Heart left ventricle (tissue), 16 donors: ENCODE data around the gene HIBCH. TPM values are rescaled to one million over a fixed set of nuclear protein-coding genes. Genes with fewer than 3 reads are reported as not detected.

ENCODE experiments used
- ATAC-seq, 4 donors: fragments of 200-7000 bp; cut with Tn5 transposase; one replicate each; pipeline ENCODE4 v1.9.1; 2020 to 2022; ENCODE audit warnings: moderate library complexity in 4 of 4, mild to moderate bottlenecking in 3 of 4, moderate number of reproducible peaks in 1 of 4
- DNase-seq, 5 donors: peaks; one replicate each; pipeline ENCODE4 v3.0.0-alpha.2; 2020
- H3K27ac ChIP-seq, 12 donors: fragments of 200-600 bp; sonication (generic) in 4 of 12; one replicate each; pipeline versions ENCODE4 v1.5.0 to v1.8.0; 2016 to 2022; ENCODE audit warnings: mild to moderate bottlenecking in 2 of 12
- H3K27me3 ChIP-seq, 9 donors: fragments of 200-600 bp; sonication (generic) in 2 of 9; one replicate each; pipeline versions ENCODE4 v1.5.1 to v1.8.0; 2016 to 2022; ENCODE audit warnings: mild to moderate bottlenecking in 3 of 9
- H3K36me3 ChIP-seq, 9 donors: fragments of 200-600 bp; sonication (generic) in 2 of 9; one replicate each; pipeline versions ENCODE4 v1.5.0 to v1.8.0; 2018 to 2022; ENCODE audit warnings: mild to moderate bottlenecking in 2 of 9
- H3K4me1 ChIP-seq, 12 donors: fragments of 200-600 bp; sonication (generic) in 4 of 12; one replicate each; pipeline versions ENCODE4 v1.5.0 to v1.8.0; 2016 to 2022; ENCODE audit warnings: mild to moderate bottlenecking in 3 of 12
- H3K4me3 ChIP-seq, 12 donors: fragments of 200-600 bp; sonication (generic) in 4 of 12; one replicate each; pipeline versions ENCODE4 v1.5.0 to v1.8.0; 2017 to 2022; ENCODE audit warnings: mild to moderate bottlenecking in 9 of 12, moderate library complexity in 4 of 12
- H3K9me3 ChIP-seq, 12 donors: fragments of 200-600 bp; sonication (generic) in 4 of 12; one replicate each; pipeline versions ENCODE4 v1.5.0 to v1.8.0; 2016 to 2022; ENCODE audit warnings: mild to moderate bottlenecking in 1 of 12
- CTCF ChIP-seq, 12 donors: fragments of 200-600 bp; sonication (generic) in 4 of 12; IDR thresholded peaks; one replicate each; pipeline versions ENCODE4 v1.5.0 to v1.8.0; 2018 to 2022; ENCODE audit warnings: antibody characterized with exemption in 12 of 12, mild to moderate bottlenecking in 5 of 12
- POLR2A ChIP-seq, 2 donors: fragments of 450-650 bp; IDR thresholded peaks; one replicate each; pipeline ENCODE4 v1.6.1; 2017; ENCODE audit warnings: antibody characterized with exemption in 2 of 2, mild to moderate bottlenecking in 2 of 2, moderate library complexity in 2 of 2
- WGBS, 4 donors: extraction: QIAGEN DNeasy Blood & Tissue Kit in 2 of 4; methylation state at CpG; one replicate each; pipeline versions ENCODE4 v1.1.5 to v1.1.7; 2013 to 2018; 5-methylcytosine and 5-hydroxymethylcytosine counted together
- intact Hi-C, 10 donors: fragments of 100-400 bp; cut with DNase I; formaldehyde crosslinking; loops; one replicate each; pipeline versions ENCODE4 v1.11.1 to v1.14.2; 2022
- polyA plus RNA-seq, 2 donors: library from polyadenylated mRNA; stranded (reverse); fragments of 200-250 nt; gene quantifications; one replicate each; pipeline ENCODE4 v1.2.3, GENCODE V29; 2013
- total RNA-seq, 9 donors: library from RNA; depleted of rRNA in 2 of 9; stranded (reverse); fragments of >200 nt in 2 of 9; fragmentation: NEBNext Ultra II Directional in 3 of 9; extraction: Animal tissue kit (Norgen Biotek cat#: 25700) in 3 of 9; gene quantifications; one replicate each; pipeline versions ENCODE4 v1.1.0 to v1.2.4, GENCODE V29; 2016 to 2023
- donor health status: ischemic (EF 13 %, LVEDD 7.1; RV severe dilation, severe dysfunction).
- donor health status: healthy with polysubstance abuse.
- donor health status: DM: no; HTN: yes; CAD: no.
- donor health status: DM: no; HTN: no; CAD: no.
- donor health status: ischemic (EF 25% LVEDD 6.9; RV normal size, moderate dysfunction).
- donor health status: ischemic (EF 25% LVEDD 5.7; RV mildly dilated, moderate dysfunction).
- donor health status: healthy.
- donor health status: DM: yes; HTN: yes; CAD: no.
- donor health status: ischemic (EF 35%, LVEDD 5.7; RV mildly dilated, moderate dysfunction).
- donor health status: nonischemic (EF 11% LVEDD 7.7; RV severe dilation, severe dysfunction).
- donor health status: DM: yes; HTN: yes; CAD: no.
- donor health status: PGD.
- donor health status: ischemic (EF 29% LVEDD 5.4; RV normal size, mild dysfunction).
- donor health status: nonischemic (EF 23%, LVEDD 6.1; RV moderate dilation, normal function).

Gene HIBCH
- total and polyA plus RNA-seq, 11 donors = 7.7 to 25.3 (median 21.1) TPM

DNA sequence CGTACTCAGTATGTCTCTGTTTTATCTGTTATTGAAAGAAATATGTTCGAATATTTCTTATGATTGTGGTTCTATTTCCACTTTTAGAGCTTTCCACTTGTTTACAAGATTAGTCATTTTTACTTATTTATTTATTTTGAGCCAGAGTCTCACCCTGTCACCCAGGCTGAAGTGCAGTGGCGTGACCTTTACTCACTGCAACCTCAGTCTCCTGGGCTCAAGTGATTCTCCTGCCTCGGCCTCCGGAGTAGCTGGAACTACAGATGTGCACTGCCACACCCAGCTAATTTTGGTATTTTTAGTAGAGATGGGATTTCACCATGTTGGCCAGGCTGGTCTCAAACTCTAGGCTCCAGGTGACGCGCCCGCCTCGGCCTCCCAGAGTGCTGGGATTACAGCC lies 53.3 kb downstream of the HIBCH start:
- no peak for TF ChIP-seq POLR2A (IDR thresholded peaks at IDR 0.05)
- TF ChIP-seq CTCF (IDR thresholded peaks at IDR 0.05) = no peak
- H3K36me3 ChIP-seq = no peaks in the 10 kb centered on the region
- peaks cover 0 to 10% (median 0%) of the 10 kb centered on the region in 12 donors for H3K4me1 ChIP-seq
- H3K4me3 ChIP-seq = no peak overlapping the region
- DNase-seq = no peak
- intact Hi-C loops = no loop called here
- WGBS, 4 donors = 94 to 98% (median 97%) methylated on average over 9 of the region's 9 CpGs
- H3K9me3 ChIP-seq = peaks cover 0 to 11% (median 2%) of the 10 kb centered on the region in 12 donors
- no peaks in the 10 kb centered on the region for H3K27me3 ChIP-seq
- no peak for ATAC-seq
- no peak overlapping the region for H3K27ac ChIP-seq

DNA sequence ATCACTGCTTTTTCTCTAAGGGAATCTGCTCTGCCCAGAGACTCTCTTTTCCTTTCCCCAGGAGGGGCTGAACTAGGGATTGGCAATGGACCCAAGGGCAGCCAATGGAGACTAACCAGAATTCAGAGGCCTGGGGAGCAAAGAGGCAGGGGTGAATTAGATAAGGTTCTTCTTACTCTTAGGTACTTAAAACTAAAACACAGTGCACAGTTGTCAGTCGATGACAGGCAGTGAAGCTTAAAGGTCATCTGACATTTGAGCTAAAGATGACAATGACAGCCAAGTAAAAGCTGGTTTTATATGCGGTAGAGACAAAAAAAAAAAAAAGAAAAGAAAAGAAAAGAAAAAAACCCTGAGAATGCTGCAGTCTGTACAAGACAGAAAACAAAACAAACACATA lies 57.8 kb downstream of the HIBCH start:
- H3K4me1 ChIP-seq = peaks cover 0 to 9% (median 0%) of the 10 kb centered on the region in 12 donors
- H3K9me3 ChIP-seq = peaks cover 0 to 11% (median 2%) of the 10 kb centered on the region in 12 donors
- H3K27me3 ChIP-seq = no peaks in the 10 kb centered on the region
- H3K36me3 ChIP-seq = peaks cover 0 to 38% (median 20%) of the 10 kb centered on the region in 9 donors
- ATAC-seq (peak in 2 of 4 donors; percentile 52 to 71), DNase-seq (no peak)
- H3K27ac ChIP-seq = no peak overlapping the region
- intact Hi-C loops = no loop called here
- TF ChIP-seq POLR2A (IDR thresholded peaks at IDR 0.05) = no peak
- TF ChIP-seq CTCF (IDR thresholded peaks at IDR 0.05) = no peak
- no peak overlapping the region for H3K4me3 ChIP-seq
- WGBS, 4 donors = 41 to 66% (median 50%) methylated on average over 2 of the region's 2 CpGs

DNA sequence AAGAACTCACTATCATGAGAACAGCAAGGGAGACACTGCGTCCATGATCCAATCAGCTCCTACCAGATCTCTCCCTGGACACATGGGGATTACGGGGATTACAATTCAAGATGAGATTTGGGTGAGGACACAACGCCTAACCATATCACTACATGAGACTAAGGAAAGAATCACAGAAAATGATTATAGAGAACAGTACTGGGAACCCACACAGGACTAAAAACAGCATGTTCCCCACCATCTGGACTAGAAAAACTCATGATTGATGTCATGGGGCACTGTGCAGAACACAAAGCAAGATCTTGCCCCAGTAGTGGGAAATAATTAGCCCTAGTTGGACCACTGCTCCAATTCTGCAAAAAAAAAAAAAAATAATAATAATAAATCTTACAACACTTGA lies 63.5 kb downstream of the HIBCH start:
- Histone ChIP-seq H3K27ac (no peak overlapping the region), H3K36me3 (peaks cover 0 to 72% (median 31%) of the 10 kb centered on the region in 9 donors), H3K4me1 (no peaks in the 10 kb centered on the region), H3K4me3 (no peak overlapping the region), H3K9me3 (no peaks in the 10 kb centered on the region), H3K27me3 (no peaks in the 10 kb centered on the region)
- 98 to 100% (median 99%) methylated on average over 3 of the region's 3 CpGs for WGBS, 4 donors
- ATAC-seq (no peak), DNase-seq (no peak)
- TF ChIP-seq CTCF (IDR thresholded peaks at IDR 0.05) = no peak
- TF ChIP-seq POLR2A (IDR thresholded peaks at IDR 0.05) = no peak
- intact Hi-C loops = no loop called here

- Histone ChIP-seq H3K4me1 (peaks cover 0 to 4% (median 0%) of the 10 kb centered on the region in 12 donors), H3K9me3 (no peaks in the 10 kb centered on the region), H3K4me3 (no peak overlapping the region), H3K27me3 (no peaks in the 10 kb centered on the region), H3K27ac (no peak overlapping the region), H3K36me3 (peaks cover 0 to 72% (median 32%) of the 10 kb centered on the region in 9 donors)
- no peak for TF ChIP-seq POLR2A (IDR thresholded peaks at IDR 0.05)
- TF ChIP-seq CTCF (IDR thresholded peaks at IDR 0.05) = no peak
- intact Hi-C loops = no loop called here
- DNase-seq = no peak
- ATAC-seq = no peak
- WGBS, 4 donors = 97 to 99% (median 97%) methylated on average over 3 of the region's 3 CpGs
Measured at GRCh38 chr2:190255676-190256075, 64.0 kb downstream of the HIBCH start.
